Hepatocyte (in vitro differentiated cells): ENCODE measurements around the gene NPHP1. TPM values are rescaled to one million over a fixed set of nuclear protein-coding genes. Genes with fewer than 3 reads are reported as not detected.

Experiments used
- DNase-seq: peaks from one replicate; pipeline ENCODE4 v3.0.0-alpha.2; 2016; ENCODE audit warnings: low spot score
- H2AFZ ChIP-seq: fragments of 200-600 bp; sonication (generic); 2 replicates; pipeline ENCODE4 v1.6.0; 2016; ENCODE audit warnings: antibody characterized with exemption, mild to moderate bottlenecking
- H3K27ac ChIP-seq: fragments of 200-600 bp; sonication (generic); 2 replicates; pipeline ENCODE4 v1.5.1; 2016; ENCODE audit warnings: mild to moderate bottlenecking
- H3K27me3 ChIP-seq: fragments of 200-600 bp; sonication (generic); 2 replicates; pipeline ENCODE4 v1.6.1; 2016
- H3K36me3 ChIP-seq: fragments of 200-600 bp; sonication (generic); replicated peaks from 2 replicates; pipeline ENCODE4 v1.5.1; 2016; ENCODE audit warnings: low read depth; ENCODE audit not compliant: insufficient read depth
- H3K4me1 ChIP-seq: fragments of 200-600 bp; sonication (generic); 2 replicates; pipeline ENCODE4 v1.5.1; 2016; ENCODE audit warnings: mild to moderate bottlenecking, moderate library complexity; ENCODE audit not compliant: insufficient read depth
- H3K4me2 ChIP-seq: fragments of 200-600 bp; sonication (generic); 2 replicates; pipeline ENCODE4 v1.6.0; 2016
- H3K4me3 ChIP-seq: fragments of 200-600 bp; sonication (generic); 2 replicates; pipeline ENCODE4 v1.5.1; 2016; ENCODE audit warnings: mild to moderate bottlenecking
- H3K79me2 ChIP-seq: fragments of 200-600 bp; sonication (generic); 2 replicates; pipeline ENCODE4 v1.6.0; 2017; ENCODE audit warnings: mild to moderate bottlenecking
- H3K9me2 ChIP-seq: fragments of 200-600 bp; sonication (generic); replicated peaks from 2 replicates; pipeline ENCODE4 v1.6.0; 2017; ENCODE audit warnings: mild to moderate bottlenecking; ENCODE audit not compliant: insufficient read depth
- H3K9me3 ChIP-seq: fragments of 200-600 bp; sonication (generic); 2 replicates; pipeline ENCODE4 v1.5.1; 2016; ENCODE audit warnings: low read depth, mild to moderate bottlenecking
- H4K20me1 ChIP-seq: fragments of 200-600 bp; sonication (generic); 2 replicates; pipeline ENCODE4 v1.6.0; 2016; ENCODE audit warnings: mild to moderate bottlenecking; ENCODE audit not compliant: insufficient read depth, poor library complexity, severe bottlenecking
- CTCF ChIP-seq: fragments of 200-600 bp; sonication (generic); IDR thresholded peaks from 2 replicates; pipeline ENCODE4 v1.5.1; 2016; ENCODE audit warnings: antibody characterized with exemption, mild to moderate bottlenecking; ENCODE audit not compliant: poor library complexity
- EZH2 ChIP-seq: fragments of 200-600 bp; sonication (generic); IDR thresholded peaks from 2 replicates; pipeline ENCODE4 v1.6.1; 2016; ENCODE audit warnings: antibody characterized with exemption, mild to moderate bottlenecking, borderline replicate concordance
- EZH2phosphoT487 ChIP-seq: fragments of 200-600 bp; sonication (generic); IDR thresholded peaks from one replicate; pipeline ENCODE4 v1.6.1; 2018; ENCODE audit warnings: antibody characterized with exemption, mild to moderate bottlenecking, low read depth, moderate library complexity; ENCODE audit not compliant: unreplicated experiment, severe bottlenecking
- WGBS: methylation state at CpG from one replicate; pipeline ENCODE4 v1.1.6; 2016; ENCODE audit warnings: low lambda C conversion rate; ENCODE audit errors: missing lambda C conversion rate; 5-methylcytosine and 5-hydroxymethylcytosine counted together
- polyA plus RNA-seq: library from polyadenylated mRNA; unstranded; fragments of >200 nt; fragmentation: Nextera tagmentation; extraction: Ambion mirVana; gene quantifications from 2 replicates; pipeline ENCODE4 v1.2.1, GENCODE V29; 2016
- total RNA-seq: library from RNA; depleted of rRNA; stranded (reverse); fragments of >200 nt; gene quantifications from 2 replicates; pipeline ENCODE4 v1.2.3, GENCODE V29; 2014

The NPHP1 gene
- total and polyA plus RNA-seq, 2 experiments from 2014 or later = 1.3 to 1.6 TPM

DNA sequence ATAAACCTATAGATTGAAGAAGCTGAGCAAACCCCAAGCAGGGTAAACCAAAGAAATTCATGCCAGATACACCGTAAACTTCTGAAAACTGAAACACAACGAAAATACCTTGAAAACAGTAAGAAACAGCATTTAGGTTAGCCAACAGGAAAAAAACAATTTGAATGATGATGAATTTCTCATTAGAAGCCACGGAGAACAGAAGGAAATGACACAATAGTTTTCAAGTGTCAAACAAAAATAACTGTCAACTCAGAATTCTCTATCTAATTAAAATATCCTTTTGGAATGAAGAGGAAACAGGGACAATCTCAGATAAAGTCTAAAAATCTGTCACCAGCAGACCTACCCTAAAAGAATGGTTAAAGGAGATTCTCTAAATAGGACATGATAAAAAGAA is 51.9 kb downstream of the NPHP1 start:
- no peak overlapping the region for H2AFZ ChIP-seq

GRCh38 chr2:110149330-110150220 is 55.2 kb downstream of the NPHP1 start:
- no peaks in the 10 kb centered on the region for H3K36me3 ChIP-seq
- H3K9me3 ChIP-seq = no peaks in the 10 kb centered on the region
- no peaks in the 10 kb centered on the region for H3K79me2 ChIP-seq
- DNase-seq = no peak
- H3K4me2 ChIP-seq = no peak overlapping the region
- H3K4me3 ChIP-seq = no peak overlapping the region
- 69% methylated on average over 6 of the region's 6 CpGs for WGBS
- H3K27ac ChIP-seq = no peak overlapping the region
- H4K20me1 ChIP-seq = no peaks in the 10 kb centered on the region
- no peak overlapping the region for H2AFZ ChIP-seq
- H3K4me1 ChIP-seq = no peaks in the 10 kb centered on the region
- no peak for TF ChIP-seq EZH2
- no peak for TF ChIP-seq EZH2phosphoT487
- no peak for TF ChIP-seq CTCF
- no peaks in the 10 kb centered on the region for H3K9me2 ChIP-seq
- no peaks in the 10 kb centered on the region for H3K27me3 ChIP-seq

More for the DNA sequence above, 51.9 kb downstream of the NPHP1 start:
- H4K20me1 ChIP-seq = no peaks in the 10 kb centered on the region
- no peaks in the 10 kb centered on the region for H3K79me2 ChIP-seq
- no peaks in the 10 kb centered on the region for H3K4me1 ChIP-seq
- H3K9me3 ChIP-seq = no peaks in the 10 kb centered on the region
- no peak overlapping the region for H3K4me3 ChIP-seq
- no peaks in the 10 kb centered on the region for H3K27me3 ChIP-seq
- no peaks in the 10 kb centered on the region for H3K36me3 ChIP-seq
- WGBS = 82% methylated on average over 3 of the region's 3 CpGs
- H3K4me2 ChIP-seq = no peak overlapping the region
- H3K27ac ChIP-seq = no peak overlapping the region
- TF ChIP-seq CTCF (no peak), EZH2phosphoT487 (no peak), EZH2 (no peak)
- DNase-seq = no peak
- H3K9me2 ChIP-seq = no peaks in the 10 kb centered on the region

- Histone ChIP-seq H3K9me3 (no peaks in the 10 kb centered on the region), H2AFZ (no peak overlapping the region), H3K27me3 (no peaks in the 10 kb centered on the region), H3K36me3 (no peaks in the 10 kb centered on the region), H3K9me2 (no peaks in the 10 kb centered on the region), H3K79me2 (no peaks in the 10 kb centered on the region), H3K4me3 (no peak overlapping the region), H4K20me1 (no peaks in the 10 kb centered on the region), H3K4me1 (no peaks in the 10 kb centered on the region), H3K27ac (no peak overlapping the region), H3K4me2 (no peak overlapping the region)
- 97% methylated on average over 2 of the region's 2 CpGs for WGBS
- no peak for DNase-seq
- TF ChIP-seq CTCF = no peak
- no peak for TF ChIP-seq EZH2
- no peak for TF ChIP-seq EZH2phosphoT487
Observed at GRCh38 chr2:110146945-110147332, 57.9 kb downstream of the NPHP1 start.
